Gastroesophageal sphincter (tissue), 4 donors: ENCODE measurements around the gene PTPN4. TPM values are rescaled to one million over a fixed set of nuclear protein-coding genes. Genes with fewer than 3 reads are reported as not detected.

ENCODE experiments used
- ATAC-seq: fragments of 150-250 bp; one replicate; pipeline ENCODE4 v1.9.1; 2016; ENCODE audit warnings: mild to moderate bottlenecking, moderate library complexity
- H3K27ac ChIP-seq, 4 donors: fragments of 200-600 bp; sonication (generic) in 3 of 4; 1 replicate in 3 of 4; 2 replicates in 1 of 4; pipeline ENCODE4 v1.5.1; 2016 to 2019
- H3K27me3 ChIP-seq: fragments of 200-600 bp; sonication (generic); one replicate; pipeline ENCODE4 v1.5.1; 2019
- H3K36me3 ChIP-seq, 2 donors: fragments of 200-600 bp; sonication (generic); one replicate each; pipeline ENCODE4 v1.5.1; 2019; ENCODE audit warnings: control low read depth in 1 of 2
- H3K4me1 ChIP-seq, 3 donors: fragments of 200-600 bp; sonication (generic); 1 replicate in 2 of 3; 2 replicates in 1 of 3; pipeline ENCODE4 v1.5.1; 2016 to 2019; ENCODE audit warnings: control low read depth in 2 of 3
- H3K4me3 ChIP-seq, 2 donors: fragments of 200-600 bp; sonication (generic); one replicate each; pipeline ENCODE4 v1.5.1; 2019; ENCODE audit warnings: mild to moderate bottlenecking in 1 of 2, moderate library complexity in 1 of 2
- H3K9me3 ChIP-seq, 3 donors: fragments of 200-600 bp; sonication (generic); one replicate each; pipeline ENCODE4 v1.5.1; 2017 to 2019; ENCODE audit warnings: control low read depth in 2 of 3
- EP300 ChIP-seq: sonication (generic); formaldehyde crosslinking; IDR thresholded peaks from one replicate; pipeline ENCODE4 v1.6.1; 2017; ENCODE audit warnings: antibody characterized with exemption, mild to moderate bottlenecking
- POLR2A ChIP-seq, 2 donors: fragments of 450-650 bp; IDR thresholded peaks; one replicate each; pipeline ENCODE4 v1.6.1; 2017; ENCODE audit warnings: antibody characterized with exemption in 2 of 2, mild to moderate bottlenecking in 2 of 2, moderate library complexity in 1 of 2
- POLR2AphosphoS5 ChIP-seq: sonication (generic); formaldehyde crosslinking; IDR thresholded peaks from one replicate; pipeline ENCODE4 v1.6.1; 2017; ENCODE audit warnings: antibody characterized with exemption
- WGBS, 2 donors: methylation state at CpG; one replicate each; pipeline ENCODE4 v1.1.5; 2018; ENCODE audit warnings: low coverage in 1 of 2; 5-methylcytosine and 5-hydroxymethylcytosine counted together
- total RNA-seq, 4 donors: library from RNA; depleted of rRNA; stranded (reverse); fragments of >200 nt; gene quantifications; one replicate each; pipeline ENCODE4 v1.1.0, GENCODE V29; 2016
- TF ChIP-seq, protein P1 (sequence below), 4 experiments: fragments of 200-600 bp in 2 of 4; fragments of 450-650 bp in 2 of 4; sonication (generic) in 1 of 4; IDR thresholded peaks; one replicate each; pipeline ENCODE4 v1.5.1; 2017 to 2019; ENCODE audit warnings: antibody characterized with exemption in 4 of 4, mild to moderate bottlenecking in 2 of 4, moderate library complexity in 2 of 4

PTPN4 gene
- total RNA-seq, 4 donors from 2014 or later = 15.6 to 50.1 (median 30.7) TPM

DNA sequence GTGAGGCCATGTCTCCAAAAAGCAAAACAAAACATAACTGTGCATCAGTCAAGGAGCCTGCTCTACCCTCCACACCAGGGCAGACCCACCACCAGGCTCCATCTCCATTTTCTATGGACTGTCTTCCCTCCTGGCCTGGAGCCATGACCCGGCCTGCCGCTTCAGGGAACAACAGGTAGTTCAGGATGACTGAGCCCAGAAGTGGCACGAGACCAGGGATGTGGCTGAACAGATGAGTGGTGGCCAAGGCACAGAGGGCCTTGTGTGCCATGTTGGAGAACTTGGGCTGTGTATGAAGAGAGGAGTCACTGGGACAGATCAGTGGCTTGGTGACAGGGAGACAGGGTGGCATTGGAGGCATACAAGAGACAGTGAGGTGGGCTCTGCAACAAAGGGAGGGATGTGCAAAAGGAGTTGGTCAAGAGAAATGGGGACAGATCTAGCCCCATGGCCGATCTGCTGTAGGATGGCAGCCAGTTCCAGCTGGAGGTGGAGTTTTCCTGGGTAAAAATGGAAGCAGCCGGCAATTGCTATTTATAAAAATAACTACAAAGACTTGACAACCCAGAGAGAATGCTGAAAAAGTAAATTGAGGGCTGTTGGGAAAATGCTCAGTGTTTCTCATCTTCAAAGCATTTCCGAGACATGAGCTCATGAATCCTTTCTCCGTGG lies 45.8 kb upstream of the PTPN4 start:
- Histone ChIP-seq H3K9me3 (no peaks in the 10 kb centered on the region), H3K4me3 (no peak overlapping the region), H3K4me1 (no peaks in the 10 kb centered on the region), H3K36me3 (peaks cover 0 to 3% of the 10 kb centered on the region in 2 donors), H3K27me3 (no peaks in the 10 kb centered on the region), H3K27ac (no peak overlapping the region)
- ATAC-seq = no peak
- WGBS, 2 donors = 33 to 47% methylated on average over 3 to 4 of the region's 7 CpGs
- no peak for TF ChIP-seq EP300
- TF ChIP-seq, protein P1, sequence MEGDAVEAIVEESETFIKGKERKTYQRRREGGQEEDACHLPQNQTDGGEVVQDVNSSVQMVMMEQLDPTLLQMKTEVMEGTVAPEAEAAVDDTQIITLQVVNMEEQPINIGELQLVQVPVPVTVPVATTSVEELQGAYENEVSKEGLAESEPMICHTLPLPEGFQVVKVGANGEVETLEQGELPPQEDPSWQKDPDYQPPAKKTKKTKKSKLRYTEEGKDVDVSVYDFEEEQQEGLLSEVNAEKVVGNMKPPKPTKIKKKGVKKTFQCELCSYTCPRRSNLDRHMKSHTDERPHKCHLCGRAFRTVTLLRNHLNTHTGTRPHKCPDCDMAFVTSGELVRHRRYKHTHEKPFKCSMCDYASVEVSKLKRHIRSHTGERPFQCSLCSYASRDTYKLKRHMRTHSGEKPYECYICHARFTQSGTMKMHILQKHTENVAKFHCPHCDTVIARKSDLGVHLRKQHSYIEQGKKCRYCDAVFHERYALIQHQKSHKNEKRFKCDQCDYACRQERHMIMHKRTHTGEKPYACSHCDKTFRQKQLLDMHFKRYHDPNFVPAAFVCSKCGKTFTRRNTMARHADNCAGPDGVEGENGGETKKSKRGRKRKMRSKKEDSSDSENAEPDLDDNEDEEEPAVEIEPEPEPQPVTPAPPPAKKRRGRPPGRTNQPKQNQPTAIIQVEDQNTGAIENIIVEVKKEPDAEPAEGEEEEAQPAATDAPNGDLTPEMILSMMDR (IDR thresholded peaks at IDR 0.05) = no peak

DNA sequence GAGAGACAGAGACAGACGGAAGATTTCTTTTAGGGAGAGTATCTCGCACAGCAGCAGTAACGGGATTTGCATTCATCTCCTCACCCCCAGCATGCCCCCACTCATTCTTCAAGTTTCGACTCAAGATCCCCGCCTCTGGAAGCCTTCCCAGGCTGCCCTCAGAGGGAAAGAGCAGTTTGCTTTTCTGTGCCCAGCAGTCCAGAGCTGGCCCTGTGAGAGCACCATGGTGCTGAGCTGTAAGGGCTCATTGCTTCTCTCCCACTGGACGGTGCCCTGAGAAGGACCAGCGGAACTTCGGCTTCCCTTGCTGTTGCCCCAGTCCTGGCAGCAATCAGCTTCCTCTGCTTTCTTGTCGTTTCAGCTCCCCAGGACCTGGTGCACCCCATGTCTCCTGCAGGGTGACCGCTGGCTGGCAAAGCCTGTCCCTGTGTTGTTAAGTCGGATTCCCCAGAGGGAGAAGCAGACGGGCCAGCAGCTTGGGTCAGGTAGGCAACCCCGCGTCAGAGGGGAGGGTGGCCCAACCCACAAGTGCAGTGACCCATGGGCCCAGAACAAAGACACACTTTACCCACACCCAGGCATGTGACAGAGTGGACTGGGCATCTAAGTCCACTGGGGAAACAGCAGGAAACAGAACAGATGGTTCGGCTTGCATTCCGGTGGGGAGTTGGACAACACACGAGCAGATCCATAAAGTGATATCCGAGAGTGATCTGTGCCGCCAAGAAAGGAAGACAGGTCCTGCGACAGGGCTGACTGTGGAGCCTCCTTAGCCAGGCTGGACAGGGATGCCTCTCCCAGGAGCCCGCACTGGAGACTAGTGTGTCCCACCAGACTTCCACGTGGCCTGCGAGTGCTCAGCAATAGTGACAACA lies 44.1 kb upstream of the PTPN4 start:
- no peaks in the 10 kb centered on the region for H3K27me3 ChIP-seq
- peaks cover 0 to 3% of the 10 kb centered on the region in 2 donors for H3K36me3 ChIP-seq
- H3K4me1 ChIP-seq = no peaks in the 10 kb centered on the region
- TF ChIP-seq, protein P1 (IDR thresholded peaks at IDR 0.05) = no peak
- TF ChIP-seq POLR2A (IDR thresholded peaks at IDR 0.05) (no peak), POLR2AphosphoS5 (no peak), EP300 (no peak)
- ATAC-seq = no peak
- no peak overlapping the region for H3K4me3 ChIP-seq
- no peaks in the 10 kb centered on the region for H3K9me3 ChIP-seq
- whole genome bisulfite sequencing, 2 donors = 61 to 85% methylated on average over 2 to 11 of the region's 23 CpGs
- no peak overlapping the region for H3K27ac ChIP-seq

DNA sequence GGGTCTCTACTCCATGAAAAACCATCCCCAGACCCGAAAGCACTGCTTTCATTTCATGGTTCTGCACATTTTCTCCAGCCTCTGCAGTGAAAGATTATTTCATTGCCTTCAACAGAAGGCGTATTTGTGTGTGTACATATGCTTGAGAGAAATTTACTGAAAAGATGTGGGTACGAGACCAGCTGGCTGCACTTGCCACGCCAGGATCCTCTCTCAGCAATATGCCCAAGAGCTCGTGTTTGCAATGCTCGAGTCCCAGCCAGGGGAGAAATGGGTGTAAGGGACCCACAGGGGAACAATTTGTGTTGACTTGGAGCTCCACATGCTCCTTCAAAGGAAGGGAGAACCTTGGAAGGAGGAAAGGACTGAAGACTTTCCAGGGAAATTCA lies 43.4 kb upstream of the PTPN4 start:
- H3K27me3 ChIP-seq = no peaks in the 10 kb centered on the region
- peaks cover 0 to 3% of the 10 kb centered on the region in 2 donors for H3K36me3 ChIP-seq
- ATAC-seq = no peak
- no peaks in the 10 kb centered on the region for H3K4me1 ChIP-seq
- 83% methylated on average over 3 of the region's 6 CpGs; no CpG with 5 or more reads in 1 of the 2 donors for WGBS, 2 donors
- TF ChIP-seq POLR2A (IDR thresholded peaks at IDR 0.05) (no peak), EP300 (no peak), POLR2AphosphoS5 (no peak)
- TF ChIP-seq, protein P1 (IDR thresholded peaks at IDR 0.05) = no peak
- no peak overlapping the region for H3K27ac ChIP-seq
- H3K4me3 ChIP-seq = no peak overlapping the region
- H3K9me3 ChIP-seq = no peaks in the 10 kb centered on the region

DNA sequence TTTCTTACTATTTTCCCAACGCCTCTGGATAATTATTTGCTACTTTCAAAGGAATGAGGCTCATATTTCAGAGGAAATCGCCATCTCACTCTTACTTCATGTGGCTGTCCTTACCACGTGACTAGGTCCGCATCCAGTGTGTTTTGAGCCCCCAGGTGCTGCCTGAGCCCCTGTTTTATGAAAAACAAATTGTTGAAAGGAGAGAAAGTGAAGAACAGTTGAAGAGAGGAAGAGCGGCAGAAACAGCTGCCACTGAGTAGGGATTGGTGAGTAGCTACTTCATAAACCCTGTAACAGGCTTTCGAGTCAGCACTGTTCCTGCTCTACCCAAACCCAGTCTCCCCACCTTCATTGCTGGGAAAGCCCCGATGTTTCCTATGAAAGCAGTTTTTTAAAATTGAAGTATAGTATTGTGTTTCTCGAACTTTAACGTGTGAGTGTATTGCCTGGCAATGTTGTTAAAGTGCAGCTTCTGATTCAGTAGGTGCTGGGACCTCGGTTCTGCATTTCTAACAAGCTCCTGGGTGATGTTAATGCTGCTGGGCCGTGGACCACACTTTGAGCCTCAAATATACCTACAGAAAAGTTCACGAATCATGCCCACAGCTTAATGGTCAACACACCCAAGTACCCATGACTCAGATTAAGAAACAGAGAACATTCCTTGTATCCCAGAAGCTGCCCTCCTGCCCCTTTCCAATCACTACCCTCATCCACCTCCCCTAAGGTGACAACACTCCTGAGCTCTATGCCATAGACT lies 41.0 kb upstream of the PTPN4 start:
- ATAC-seq = no peak
- Histone ChIP-seq H3K27me3 (no peaks in the 10 kb centered on the region), H3K4me1 (no peaks in the 10 kb centered on the region), H3K4me3 (no peak overlapping the region), H3K36me3 (peaks cover 0 to 3% of the 10 kb centered on the region in 2 donors), H3K9me3 (no peaks in the 10 kb centered on the region), H3K27ac (no peak overlapping the region)
- 78 to 89% methylated on average over 8 to 11 of the region's 12 CpGs for WGBS, 2 donors
- no peak for TF ChIP-seq POLR2AphosphoS5
- TF ChIP-seq, protein P1 (IDR thresholded peaks at IDR 0.05) = no peak
- no peak for TF ChIP-seq POLR2A (IDR thresholded peaks at IDR 0.05)
- TF ChIP-seq EP300 = no peak
